ENCODE measurements around the gene ALOX5AP.

Gene ALOX5AP

GRCh38 chr13:30735025-30735871, at the start of gene ALOX5AP:
ALOX5AP (plus strand) TSS chr13:30735543; CDS start chr13:30735606, 63 bp downstream.
- no peak for DNase-seq

GRCh38 chr13:30685987-30686386, 49.4 kb upstream of the ALOX5AP start:
- DNase-seq: no peak

- DNase-seq: no peak
These were observed 47.7 kb upstream of the ALOX5AP start for GRCh38 chr13:30687601-30688000.

- no peak for DNase-seq
These were observed 45.6 kb upstream of the ALOX5AP start for GRCh38 chr13:30689752-30690151.

- peak; percentile 10 for DNase-seq
These were observed 44.8 kb upstream of the ALOX5AP start for GRCh38 chr13:30690282-30691188.

- DNase-seq: no peak
These were observed 43.2 kb upstream of the ALOX5AP start for GRCh38 chr13:30692113-30692512.

GRCh38 chr13:30696278-30697176, 38.8 kb upstream of the ALOX5AP start:
- peak; percentile 28 for DNase-seq

DNA sequence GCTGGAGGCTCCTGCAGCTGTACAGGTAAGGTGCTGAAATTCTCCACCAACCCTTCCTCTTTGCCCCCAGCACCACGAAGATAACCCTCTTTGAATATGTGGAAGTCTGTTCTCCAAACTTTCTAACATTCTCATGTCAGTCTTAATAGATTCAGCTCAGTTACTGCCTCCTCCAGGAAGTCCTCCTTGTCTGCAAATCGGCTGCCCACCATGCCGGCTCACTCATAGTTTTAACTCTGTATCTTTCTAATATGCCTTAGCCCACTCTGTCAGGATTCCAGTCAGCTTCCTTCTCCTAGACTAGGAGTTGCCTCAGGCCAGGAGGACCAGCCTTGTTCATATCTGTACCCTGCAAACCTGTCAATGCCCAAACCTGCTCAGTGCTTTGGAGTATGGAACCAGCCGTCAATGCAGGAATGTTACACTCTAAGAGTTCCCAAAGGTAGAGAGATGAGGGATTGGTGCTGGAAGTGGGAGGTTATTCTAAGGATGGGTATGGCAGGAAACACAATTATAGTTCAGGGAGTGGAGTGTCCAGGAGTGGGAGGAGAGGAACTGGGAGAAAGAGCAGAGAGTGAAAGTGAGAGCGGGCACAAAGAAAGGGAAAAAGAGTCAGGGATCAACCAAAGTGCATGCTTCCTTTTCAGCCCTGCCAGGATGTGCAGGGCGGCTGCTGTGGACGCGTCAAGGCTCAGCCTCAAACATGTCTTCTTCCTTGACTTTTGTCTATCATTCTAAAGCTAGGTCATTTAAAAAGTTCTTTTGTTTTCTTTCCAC, 38.0 kb upstream of the ALOX5AP start:
- DNase-seq: no peak

GRCh38 chr13:30697996-30698401, 37.3 kb upstream of the ALOX5AP start:
- DNase-seq: no peak

GRCh38 chr13:30698488-30699005, 36.8 kb upstream of the ALOX5AP start:
- DNase-seq: no peak

- no peak for DNase-seq
These were observed 35.0 kb upstream of the ALOX5AP start for GRCh38 chr13:30700364-30700763.

GRCh38 chr13:30702006-30702405, 33.3 kb upstream of the ALOX5AP start:
- no peak for DNase-seq

- DNase-seq: no peak
These were observed 30.7 kb upstream of the ALOX5AP start for GRCh38 chr13:30704596-30704995.

GRCh38 chr13:30705680-30706079, 29.7 kb upstream of the ALOX5AP start:
- DNase-seq: no peak

DNA sequence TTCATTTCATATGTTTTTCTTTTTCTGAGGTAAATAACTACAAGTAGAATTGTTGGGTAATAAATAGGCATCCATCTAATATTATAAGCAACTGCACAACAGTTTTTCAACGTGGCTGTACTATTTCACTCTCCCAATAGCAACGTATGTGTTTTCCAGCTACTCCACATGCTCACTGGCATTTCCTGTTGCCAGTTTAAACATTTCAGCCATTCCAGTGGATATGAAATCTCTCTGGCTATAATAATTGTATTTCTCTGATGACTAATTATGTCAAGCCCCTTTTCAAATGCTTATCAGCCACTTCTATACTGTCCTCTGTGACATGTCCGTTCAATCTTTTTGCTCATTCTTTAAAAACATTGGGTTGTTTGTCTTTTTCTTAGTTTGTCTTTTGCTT, 26.8 kb upstream of the ALOX5AP start:
- no peak for DNase-seq

DNA sequence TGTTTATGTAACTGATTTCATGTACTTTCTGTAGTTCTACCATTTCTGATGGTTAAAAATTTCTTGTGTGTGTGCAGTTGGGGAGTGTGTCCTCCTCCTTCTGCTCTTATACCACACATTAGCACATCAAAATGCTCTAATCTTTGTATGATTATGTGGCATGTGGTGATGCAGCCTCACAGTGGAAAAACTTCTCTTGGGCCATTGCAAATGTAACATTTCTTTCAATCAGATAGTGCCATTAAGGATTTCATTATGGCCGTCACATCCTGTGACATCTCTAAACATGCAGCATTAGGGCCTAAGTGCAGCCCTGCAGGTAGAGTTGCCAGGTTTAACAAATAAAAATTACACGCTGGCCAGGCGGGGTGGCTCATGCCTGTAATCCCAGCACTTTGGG, 24.9 kb upstream of the ALOX5AP start:
- DNase-seq: no peak

DNA sequence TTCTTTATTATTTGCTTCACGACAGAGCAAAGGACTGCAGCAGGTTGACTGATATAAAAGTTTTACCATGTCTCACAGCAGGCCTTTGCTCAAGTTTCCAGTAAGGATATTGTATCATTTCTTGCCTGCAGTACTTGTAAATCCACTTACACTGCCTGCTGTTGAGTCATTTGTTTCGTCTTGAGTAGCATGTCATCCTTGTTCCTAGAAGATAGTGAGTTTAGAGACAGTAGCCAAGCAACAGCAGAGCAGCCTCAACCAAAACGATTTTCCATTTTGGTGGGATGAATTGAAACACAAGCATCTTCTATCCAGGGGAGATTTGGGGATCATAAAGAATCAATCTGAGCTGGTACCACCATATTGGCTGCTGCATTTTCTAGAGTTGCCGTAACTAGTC, 24.0 kb upstream of the ALOX5AP start:
- no peak for DNase-seq

- DNase-seq: no peak
These were observed 23.5 kb upstream of the ALOX5AP start for GRCh38 chr13:30711837-30712236.

DNA sequence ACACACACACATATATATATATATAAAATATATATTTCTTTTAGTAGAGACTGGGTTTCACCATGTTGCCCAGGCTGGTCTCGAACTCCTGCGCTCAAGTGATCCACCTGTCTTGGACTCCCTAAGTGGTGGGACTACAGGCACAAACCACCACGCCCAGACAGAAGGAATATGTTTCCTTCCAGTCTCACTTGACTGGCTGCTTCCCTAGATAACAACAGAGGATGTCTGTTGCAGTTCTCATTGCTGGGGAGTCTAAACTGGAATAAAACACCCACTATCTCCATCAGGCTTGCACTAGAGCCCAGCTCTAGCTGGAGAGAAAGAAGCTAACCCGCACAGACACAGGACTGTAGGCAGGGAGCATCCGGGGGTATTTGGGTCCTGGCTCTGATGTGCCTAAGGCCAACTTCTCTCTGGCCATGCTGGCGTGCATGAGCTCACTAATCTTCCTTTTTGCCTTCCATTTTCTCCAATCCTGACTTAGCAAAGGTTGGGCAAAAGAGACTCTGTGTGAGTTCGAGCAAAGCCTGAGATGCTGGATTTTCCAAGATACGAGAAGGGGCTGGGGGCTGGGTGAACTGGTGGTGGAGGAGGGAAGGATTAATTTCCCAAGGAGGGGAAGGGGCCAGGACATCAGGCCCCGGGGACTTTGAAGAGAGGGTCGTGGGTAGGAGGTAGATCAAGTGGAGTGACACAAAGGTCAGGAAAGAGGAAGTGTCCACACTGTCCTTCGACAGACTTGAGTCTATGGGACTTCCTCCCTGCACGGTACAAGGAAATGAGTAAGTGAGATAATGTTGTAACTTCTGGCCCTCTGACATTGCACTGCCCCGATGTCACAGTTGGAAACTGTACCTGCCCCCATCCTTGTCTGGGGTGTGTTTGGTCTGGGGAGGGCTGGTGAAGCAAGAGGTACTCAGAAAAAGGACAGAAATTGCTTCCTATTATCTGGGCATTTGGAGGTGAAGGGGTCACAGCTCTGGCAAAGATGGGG, 22.5 kb upstream of the ALOX5AP start:
- no peak for DNase-seq

GRCh38 chr13:30714629-30715371, 20.5 kb upstream of the ALOX5AP start:
- DNase-seq: no peak
